Measurements from ENCODE around the gene WDR93. TPM values are rescaled to one million over a fixed set of nuclear protein-coding genes. Genes with fewer than 3 reads are reported as not detected.

The WDR93 gene
- total RNA-seq, 4 donors from 2014 or later: 0.12 to 0.26 TPM; not detected in 2

DNA sequence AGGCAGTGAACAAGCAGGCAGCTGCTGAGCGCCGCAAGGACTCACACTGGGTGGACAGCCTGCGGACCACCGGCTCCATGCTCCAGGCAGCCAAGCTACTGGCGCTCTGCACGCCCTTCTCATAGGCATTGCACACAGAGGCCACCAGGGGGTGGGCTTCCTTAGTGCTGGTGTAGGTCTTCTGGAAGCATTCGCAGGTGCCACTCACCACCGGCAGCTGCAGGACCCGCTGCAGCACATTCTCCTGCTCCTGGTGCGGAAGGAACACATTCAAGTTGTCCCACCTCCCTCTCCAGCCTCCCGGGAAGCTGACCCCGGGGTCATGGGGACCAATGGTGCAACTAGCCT lies 17.5 kb upstream of the WDR93 start:
- WGBS, 2 donors: 63 to 76% methylated on average over 12 of the region's 12 CpGs
- TF ChIP-seq POLR2A (IDR thresholded peaks at IDR 0.05): no peak
- TF ChIP-seq, protein P1, sequence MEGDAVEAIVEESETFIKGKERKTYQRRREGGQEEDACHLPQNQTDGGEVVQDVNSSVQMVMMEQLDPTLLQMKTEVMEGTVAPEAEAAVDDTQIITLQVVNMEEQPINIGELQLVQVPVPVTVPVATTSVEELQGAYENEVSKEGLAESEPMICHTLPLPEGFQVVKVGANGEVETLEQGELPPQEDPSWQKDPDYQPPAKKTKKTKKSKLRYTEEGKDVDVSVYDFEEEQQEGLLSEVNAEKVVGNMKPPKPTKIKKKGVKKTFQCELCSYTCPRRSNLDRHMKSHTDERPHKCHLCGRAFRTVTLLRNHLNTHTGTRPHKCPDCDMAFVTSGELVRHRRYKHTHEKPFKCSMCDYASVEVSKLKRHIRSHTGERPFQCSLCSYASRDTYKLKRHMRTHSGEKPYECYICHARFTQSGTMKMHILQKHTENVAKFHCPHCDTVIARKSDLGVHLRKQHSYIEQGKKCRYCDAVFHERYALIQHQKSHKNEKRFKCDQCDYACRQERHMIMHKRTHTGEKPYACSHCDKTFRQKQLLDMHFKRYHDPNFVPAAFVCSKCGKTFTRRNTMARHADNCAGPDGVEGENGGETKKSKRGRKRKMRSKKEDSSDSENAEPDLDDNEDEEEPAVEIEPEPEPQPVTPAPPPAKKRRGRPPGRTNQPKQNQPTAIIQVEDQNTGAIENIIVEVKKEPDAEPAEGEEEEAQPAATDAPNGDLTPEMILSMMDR (IDR thresholded peaks at IDR 0.05): no peak
- peak in 1 of 2 donors; percentile 76 for DNase-seq (ENCODE audit: low spot score in 2 of 2)
- H3K4me3 ChIP-seq (ENCODE audit: low read depth, poor library complexity, severe bottlenecking): no peak overlapping the region
- intact Hi-C loops (cut with DNase I; ENCODE audit: low total_unique reads): no loop called here

DNA sequence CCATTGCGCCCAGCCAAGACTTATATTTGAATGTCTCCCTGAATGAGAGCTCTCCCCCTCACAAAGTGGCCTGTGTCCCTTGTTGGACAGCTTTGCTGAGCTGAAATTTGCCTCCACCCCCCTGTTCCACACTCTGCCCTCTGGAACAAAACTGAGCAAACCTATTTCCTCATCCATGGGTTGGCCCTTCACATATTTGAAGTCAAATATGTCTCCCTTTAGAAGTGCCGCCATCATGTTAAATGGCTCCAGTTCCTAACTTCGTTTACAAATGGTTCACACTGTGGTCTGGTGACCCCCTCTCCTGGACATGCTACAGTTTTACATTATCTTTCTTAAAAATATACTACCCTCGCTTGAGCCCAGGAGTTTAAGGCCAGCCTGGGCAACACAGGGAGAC lies 16.1 kb upstream of the WDR93 start:
- intact Hi-C loops (cut with DNase I; ENCODE audit: low total_unique reads): no loop called here
- H3K4me3 ChIP-seq (ENCODE audit: low read depth, poor library complexity, severe bottlenecking): no peak overlapping the region
- TF ChIP-seq, protein P1 (IDR thresholded peaks at IDR 0.05): no peak
- TF ChIP-seq POLR2A (IDR thresholded peaks at IDR 0.05): no peak
- DNase-seq (ENCODE audit: low spot score in 2 of 2): no peak
- 84 to 89% methylated on average over 4 of the region's 4 CpGs for WGBS, 2 donors

DNA sequence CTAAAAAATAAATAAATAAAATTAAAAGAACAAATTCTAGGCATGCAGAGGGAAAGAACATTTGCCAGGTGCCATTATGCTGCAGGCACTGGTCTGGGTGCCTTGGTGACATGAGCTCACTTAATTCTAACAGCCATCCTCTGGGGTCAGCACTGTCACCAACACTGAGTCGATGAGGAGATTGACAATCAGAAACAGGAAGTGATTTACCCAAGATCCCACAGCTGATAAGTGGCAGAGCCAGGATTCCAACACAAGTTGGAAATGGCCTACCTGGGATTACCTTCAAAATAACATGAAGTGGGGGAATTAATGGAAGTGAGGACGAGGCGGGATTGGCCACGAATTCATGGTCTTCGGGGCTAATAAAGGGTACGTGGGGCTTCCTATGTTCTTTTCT lies 15.0 kb upstream of the WDR93 start:
- intact Hi-C loops (cut with DNase I; ENCODE audit: low total_unique reads): no loop called here
- WGBS, 2 donors: 78 to 83% methylated on average over 6 of the region's 6 CpGs
- TF ChIP-seq POLR2A (IDR thresholded peaks at IDR 0.05): no peak
- TF ChIP-seq, protein P1 (IDR thresholded peaks at IDR 0.05): no peak
- no peak overlapping the region for H3K4me3 ChIP-seq (ENCODE audit: low read depth, poor library complexity, severe bottlenecking)
- no peak for DNase-seq (ENCODE audit: low spot score in 2 of 2)

DNA sequence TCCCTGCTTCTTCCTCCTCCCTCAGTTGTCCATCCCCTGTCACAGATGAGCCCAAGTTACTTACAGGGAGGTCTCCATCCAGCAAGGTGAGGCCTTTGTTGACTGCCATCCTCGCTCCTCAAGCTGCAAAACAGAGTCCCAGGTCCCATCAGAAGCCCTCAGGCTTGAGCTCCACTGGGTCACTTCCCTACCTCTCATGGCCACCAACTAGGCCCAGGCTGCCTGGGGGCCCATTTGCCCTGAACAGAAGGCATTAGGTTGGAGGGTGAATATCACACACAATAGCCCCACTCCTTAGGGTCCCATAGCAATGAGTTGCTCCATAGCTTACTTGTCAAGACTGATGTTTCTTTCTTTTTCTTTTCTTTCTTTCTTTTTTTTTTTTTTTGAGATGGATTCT lies 13.2 kb upstream of the WDR93 start:
- intact Hi-C loops (cut with DNase I; ENCODE audit: low total_unique reads): no loop called here
- no peak for DNase-seq (ENCODE audit: low spot score in 2 of 2)
- TF ChIP-seq, protein P1 (IDR thresholded peaks at IDR 0.05): no peak
- no peak for TF ChIP-seq POLR2A (IDR thresholded peaks at IDR 0.05)
- 94 to 100% methylated on average over 1 of the region's 1 CpG for WGBS, 2 donors
- no peak overlapping the region for H3K4me3 ChIP-seq (ENCODE audit: low read depth, poor library complexity, severe bottlenecking)

DNA sequence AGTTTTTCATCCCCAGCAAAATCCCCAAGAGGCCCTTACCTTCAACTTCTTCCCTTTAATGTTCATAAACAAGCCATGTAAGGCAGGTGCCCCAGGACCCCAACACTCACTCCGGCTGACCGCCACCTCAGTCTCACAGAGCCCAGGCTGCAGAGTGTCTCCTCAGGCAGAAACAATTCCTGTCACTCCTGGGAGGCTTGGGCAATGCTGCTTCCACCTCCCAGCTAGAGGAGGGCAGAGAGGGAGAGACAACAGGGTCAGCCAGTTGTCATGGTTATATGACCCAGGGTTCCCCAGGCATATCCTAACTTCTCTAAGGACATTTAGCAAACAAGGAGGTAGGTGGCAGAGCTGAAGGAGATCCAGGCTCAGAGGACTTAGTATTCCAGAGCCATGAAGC lies 11.4 kb upstream of the WDR93 start, which contains the start of gene PLIN1:
Gene PLIN1, minus strand, starts transcription at position 156 of the 400 bp plus-strand sequence. CDS start 1,878 bp downstream, outside the sequence.
- no peak for TF ChIP-seq POLR2A (IDR thresholded peaks at IDR 0.05)
- TF ChIP-seq, protein P1 (IDR thresholded peaks at IDR 0.05): no peak
- intact Hi-C loops (cut with DNase I; ENCODE audit: low total_unique reads): no loop called here
- H3K4me3 ChIP-seq (ENCODE audit: low read depth, poor library complexity, severe bottlenecking): no peak within 1 kb of the TSS
- WGBS, 2 donors: 93% methylated on average over 2 of the region's 2 CpGs
- no peak for DNase-seq (ENCODE audit: low spot score in 2 of 2)

DNA sequence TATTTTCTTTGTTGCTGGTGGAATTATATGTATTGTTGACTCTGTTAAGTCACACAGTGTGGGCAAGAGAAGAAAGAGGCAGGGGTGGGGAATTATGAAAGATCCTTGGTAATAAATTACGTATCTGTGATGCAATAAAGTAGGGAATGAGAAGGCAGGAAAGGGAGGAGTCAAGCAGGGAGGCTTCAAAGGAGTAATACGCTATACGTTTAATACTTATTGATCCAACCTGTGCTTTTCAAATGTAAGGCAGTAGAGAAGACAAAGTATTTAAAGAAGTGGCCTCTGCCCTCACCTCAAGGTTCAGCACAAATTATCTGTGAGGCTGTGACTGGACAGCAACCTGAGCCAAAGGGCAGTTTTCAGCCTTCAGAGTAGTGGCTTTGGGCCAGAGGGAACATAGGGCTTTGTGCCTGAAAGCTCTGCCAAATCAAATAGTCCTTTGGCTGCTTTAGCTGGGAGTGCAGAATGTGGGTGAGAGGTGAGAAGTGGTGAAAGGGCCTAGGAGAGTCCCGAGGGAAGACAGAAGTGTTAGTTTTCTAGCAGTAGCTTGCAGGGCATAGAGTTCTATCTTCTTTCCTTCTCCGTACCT lies 10.2 kb upstream of the WDR93 start:
- 57 to 66% methylated on average over 5 of the region's 5 CpGs for WGBS, 2 donors
- no peak for DNase-seq (ENCODE audit: low spot score in 2 of 2)
- no peak overlapping the region for H3K4me3 ChIP-seq (ENCODE audit: low read depth, poor library complexity, severe bottlenecking)
- intact Hi-C loops (cut with DNase I; ENCODE audit: low total_unique reads): no loop called here
- TF ChIP-seq, protein P1 (IDR thresholded peaks at IDR 0.05): no peak
- TF ChIP-seq POLR2A (IDR thresholded peaks at IDR 0.05): no peak
